Suppressor macrophage (primary cell): ENCODE data around the gene ARL17A.
A peak's percentile ranks its signal among the peaks of the same experiment; 100 is the strongest.
"Not testable (repeated sequence)": the region's sequence is repeated elsewhere in the genome, so short reads cannot be mapped to it uniquely, and the experiment has no call there.

Experiments
- DNase-seq, 4 experiments: peaks; one replicate each; pipeline ENCODE4 v3.0.0-alpha.2; 2020 to 2022

Gene ARL17A

DNA sequence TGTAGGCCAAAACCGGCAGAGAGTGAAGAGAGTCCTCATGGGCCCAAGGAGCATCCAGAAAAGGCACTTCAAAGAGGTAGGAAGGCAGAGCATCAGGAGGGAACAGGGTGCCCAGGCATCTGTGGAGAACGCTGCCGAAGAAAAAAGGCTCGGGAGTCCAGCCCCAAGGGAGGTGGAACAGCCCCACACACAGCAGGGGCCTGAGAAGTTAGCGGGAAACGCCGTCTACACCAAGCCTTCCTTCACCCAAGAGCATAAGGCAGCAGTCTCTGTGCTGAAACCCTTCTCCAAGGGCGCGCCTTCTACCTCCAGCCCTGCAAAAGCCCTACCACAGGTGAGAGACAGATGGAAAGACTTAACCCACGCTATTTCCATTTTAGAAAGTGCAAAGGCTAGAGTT lies 30.9 kb downstream of the ARL17A start:
- not testable (repeated sequence) for DNase-seq

DNA sequence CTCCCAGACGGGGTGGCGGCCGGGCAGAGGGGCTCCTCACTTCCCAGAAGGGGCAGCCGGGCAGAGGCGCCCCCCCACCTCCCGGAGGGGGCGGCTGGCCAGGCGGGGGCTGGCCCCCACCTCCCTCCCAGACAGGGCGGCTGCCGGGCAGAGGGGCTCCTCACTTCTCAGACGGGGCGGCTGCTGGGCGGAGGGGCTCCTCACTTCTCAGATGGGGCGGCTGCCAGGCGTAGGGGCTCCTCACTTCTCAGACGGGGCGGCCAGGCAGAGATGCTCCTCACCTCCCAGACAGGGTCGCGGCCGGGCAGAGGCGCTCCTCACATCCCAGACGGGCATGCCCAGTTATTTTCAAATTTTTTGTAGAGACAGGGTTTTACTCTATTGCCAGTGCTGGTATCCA lies 44.8 kb downstream of the ARL17A start:
- DNase-seq, result peak in 1 of 4 experiments; percentile 0

DNA sequence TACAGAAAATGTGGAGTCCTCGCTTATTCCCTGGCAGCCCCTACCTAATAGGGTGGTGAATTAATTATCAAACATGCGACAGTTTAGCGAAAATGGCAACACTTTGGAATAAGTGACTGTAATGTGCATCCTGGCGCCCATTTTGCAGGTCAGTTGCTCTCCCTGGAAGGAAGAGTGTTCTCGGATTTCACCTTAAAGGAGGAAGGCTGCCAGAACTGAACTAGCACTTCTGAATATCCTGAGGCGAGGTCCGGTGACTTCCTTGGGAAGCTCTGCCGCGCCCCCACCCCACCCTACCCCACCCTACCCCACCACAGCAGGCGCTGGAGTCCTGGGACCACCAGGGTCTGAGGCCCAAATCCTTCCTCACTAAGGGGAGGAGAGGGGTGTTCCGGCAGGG lies 67.3 kb downstream of the ARL17A start, which contains the start of gene LRRC37A2:
Gene LRRC37A2, plus strand, starts transcription at position 301 of the 400 bp plus-strand sequence. CDS start 245 bp downstream, outside the sequence.
- DNase-seq, result not testable (repeated sequence)

DNA sequence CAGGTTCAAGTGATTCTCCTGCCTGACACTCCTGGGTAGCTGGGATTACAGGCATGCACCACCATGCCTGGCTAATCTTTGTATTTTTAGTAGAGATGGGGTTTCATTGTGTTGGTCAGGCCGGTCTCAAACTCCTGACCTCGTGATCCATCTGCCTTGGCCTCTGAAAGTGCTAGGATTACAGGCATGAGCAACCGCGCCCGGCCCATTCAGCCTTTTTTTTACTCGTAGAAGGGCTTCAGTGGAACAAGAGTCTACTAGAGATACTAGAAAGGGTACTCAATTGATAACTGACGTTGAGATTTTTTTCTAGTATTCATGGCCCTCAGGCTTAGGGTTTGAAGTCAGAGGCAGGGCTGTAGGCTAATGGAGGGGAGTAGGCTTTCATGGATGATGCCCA lies 73.6 kb downstream of the ARL17A start:
- DNase-seq, result not testable (repeated sequence)

DNA sequence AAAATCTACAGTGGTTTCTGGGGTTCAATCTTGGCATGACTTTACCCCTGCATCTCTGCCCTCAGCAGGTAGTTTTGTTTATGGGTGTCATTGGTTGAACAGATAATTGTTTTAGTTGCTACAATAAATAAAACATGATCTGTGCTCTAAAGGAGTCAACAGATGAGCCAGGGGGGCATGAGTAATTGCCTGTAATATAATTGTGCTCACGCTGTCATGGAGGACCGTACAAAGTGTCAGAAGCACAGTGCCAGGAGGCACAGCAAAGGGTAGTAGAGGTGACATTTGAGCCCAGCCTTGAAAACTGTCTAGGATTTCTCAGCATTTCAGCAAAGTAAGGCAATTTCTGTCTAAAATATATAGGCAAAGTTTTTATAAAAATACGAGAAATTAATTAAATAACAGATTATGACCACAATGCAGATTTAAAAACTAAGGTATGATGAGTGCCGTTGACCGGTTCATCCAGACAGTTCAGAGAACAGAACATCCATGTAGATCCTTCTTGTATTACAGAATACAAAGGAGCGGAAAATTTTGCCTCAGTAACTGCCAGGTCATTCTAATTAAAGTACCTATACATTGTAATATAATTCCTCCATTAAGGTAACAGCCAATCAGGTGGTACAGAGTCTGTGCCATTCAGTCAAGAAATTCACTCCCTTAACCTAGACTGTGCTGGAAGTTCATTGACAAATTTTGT lies 79.9 kb downstream of the ARL17A start:
- DNase-seq, result not testable (repeated sequence)

DNA sequence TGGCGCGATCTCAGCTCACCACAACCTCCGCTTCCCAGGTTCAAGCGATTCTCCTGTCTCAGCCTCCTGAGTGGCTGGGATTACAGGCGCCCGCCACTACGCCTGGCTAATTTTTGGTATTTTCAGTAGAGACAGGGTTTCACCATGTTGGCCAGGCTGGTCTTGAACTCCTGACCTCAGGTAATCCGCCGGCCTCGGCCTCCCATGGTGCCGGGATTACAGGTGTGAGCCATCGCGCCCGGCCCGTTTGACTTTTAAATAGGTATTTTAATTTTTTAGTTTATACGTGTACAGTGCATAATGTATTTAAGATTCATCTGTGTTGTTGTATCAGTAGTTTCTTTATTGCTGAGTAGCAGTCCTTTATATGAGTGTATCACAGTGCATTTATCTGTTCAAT lies 87.5 kb downstream of the ARL17A start:
- DNase-seq, result not testable (repeated sequence)

DNA sequence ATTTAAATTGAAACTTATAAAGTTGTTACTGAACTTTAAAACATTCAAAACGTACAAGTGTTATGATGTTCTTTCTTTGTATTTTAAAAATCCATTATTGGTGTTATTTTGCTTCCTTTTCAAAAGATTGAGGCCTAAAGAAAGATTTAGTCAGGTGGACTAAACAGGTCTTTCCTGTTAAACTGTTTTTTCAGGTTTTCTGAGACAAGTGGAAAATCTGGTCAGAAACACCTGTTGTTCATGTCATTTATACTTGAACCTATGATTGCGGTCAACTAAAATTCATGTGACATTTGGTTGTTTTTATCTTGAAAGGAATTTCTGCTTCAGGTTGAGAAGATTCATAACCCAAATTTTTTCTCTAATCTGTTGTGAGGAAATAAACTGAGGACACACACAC lies 98.2 kb downstream of the ARL17A start:
- DNase-seq, result not testable (repeated sequence)

DNA sequence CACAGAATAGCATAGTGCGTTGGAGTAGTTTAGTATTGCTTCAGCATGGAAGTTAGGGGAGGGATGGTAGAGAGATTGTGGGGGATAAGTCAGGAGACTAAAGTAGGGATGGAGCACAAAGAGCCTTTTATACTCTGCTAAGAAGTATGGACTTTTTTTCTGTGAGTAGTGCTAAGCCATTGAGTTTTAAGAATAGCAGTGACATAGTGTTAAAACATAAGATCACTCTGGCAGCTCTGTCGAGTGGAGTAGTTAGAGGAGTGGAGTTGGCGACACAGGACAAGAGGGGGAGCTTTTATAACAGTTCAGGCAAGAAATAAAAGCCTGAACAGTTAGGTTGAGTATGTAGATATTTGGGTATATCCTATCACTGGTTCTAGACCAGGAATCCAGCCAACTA lies 100.7 kb downstream of the ARL17A start:
- not testable (repeated sequence) for DNase-seq

DNA sequence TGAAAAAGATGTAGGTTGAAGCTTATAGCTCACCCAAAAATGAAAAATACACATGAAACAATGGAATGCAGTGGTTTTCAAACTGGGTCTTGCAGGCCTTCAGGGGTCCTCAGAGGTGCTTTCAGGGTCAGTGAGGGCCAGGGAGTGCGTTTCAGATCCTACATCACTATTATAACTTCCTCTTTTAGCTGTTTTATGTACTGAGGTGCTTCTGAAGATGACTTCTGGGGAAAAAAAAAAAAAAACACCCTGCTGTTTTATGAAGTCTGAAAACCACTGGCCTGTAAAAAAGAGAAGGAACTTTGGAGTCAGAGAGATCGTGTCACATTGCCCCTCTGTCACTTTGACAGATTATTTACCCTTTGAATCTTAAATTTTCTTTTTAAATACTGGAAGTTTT lies 103.9 kb downstream of the ARL17A start:
- DNase-seq, result peak in 2 of 4 experiments; percentile 6 to 21

DNA sequence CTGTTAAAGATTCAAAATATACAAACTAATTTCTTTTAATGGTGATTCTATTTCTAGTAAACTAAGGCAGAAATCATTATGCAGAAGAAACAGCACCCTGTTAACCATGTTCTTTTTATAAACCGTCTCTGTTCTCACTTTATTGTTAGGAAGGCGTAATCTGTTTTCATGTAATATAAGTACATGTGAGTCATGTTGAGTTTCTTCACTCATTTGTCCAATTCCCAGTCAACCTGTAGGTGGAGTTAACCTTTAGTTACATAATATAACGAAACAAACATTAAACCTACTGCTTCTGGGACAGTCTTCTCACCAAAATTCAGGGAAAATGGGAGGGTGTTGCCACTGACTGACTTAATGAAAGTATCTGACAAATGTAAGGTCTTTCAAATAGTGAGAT lies 105.0 kb downstream of the ARL17A start:
- not testable (repeated sequence) for DNase-seq

DNA sequence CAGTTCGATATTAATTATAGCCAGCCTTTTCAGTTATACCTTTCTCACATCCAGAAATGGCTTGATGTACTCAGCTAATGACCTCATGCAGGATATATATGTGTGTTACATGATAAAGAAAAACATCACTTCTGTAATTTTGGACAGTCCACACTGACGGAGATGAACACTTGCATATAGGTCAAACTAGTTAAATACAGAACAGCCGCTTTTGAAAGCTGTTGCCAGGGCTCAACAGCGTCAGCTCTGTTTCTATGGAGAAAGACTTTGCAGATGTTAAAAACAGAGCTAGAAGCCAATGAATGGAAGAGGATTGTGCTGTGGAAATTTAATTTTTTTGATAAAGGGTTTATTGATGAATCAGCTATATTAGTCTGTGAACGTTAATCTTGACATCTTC lies 111.9 kb downstream of the ARL17A start:
- not testable (repeated sequence) for DNase-seq
